ENCODE results near the gene NT5C3A. TPM values are rescaled to one million over a fixed set of nuclear protein-coding genes. Genes with fewer than 3 reads are reported as not detected.
"Not testable (repeated sequence)": the region's sequence is repeated elsewhere in the genome, so short reads cannot be mapped to it uniquely, and the experiment has no call there.

NT5C3A gene
- total RNA-seq, 1 experiment from 2014 or later, result 34.2 TPM

GRCh38 chr7:32966489-32967267 is 95.9 kb downstream of the NT5C3A start:
- not testable (repeated sequence) for H3K27me3 ChIP-seq, DNase-seq, H3K9me3 ChIP-seq, H3K4me3 ChIP-seq, H3K36me3 ChIP-seq

GRCh38 chr7:32964461-32965159 is 98.0 kb downstream of the NT5C3A start:
- H3K27me3 ChIP-seq, DNase-seq, H3K4me3 ChIP-seq, H3K9me3 ChIP-seq, H3K36me3 ChIP-seq: not testable (repeated sequence)

Other genes starting within 250 kb of the NT5C3A start
- gene KBTBD2, start 171.0 kb downstream of the NT5C3A start, total RNA-seq (2014; rRNA removed; shearing (Covaris generic); ENCODE audit: low replicate concordance), result 23.4 and 34.0 TPM in 2 replicates
- gene FKBP9, start 105.3 kb downstream of the NT5C3A start, total RNA-seq (2014; rRNA removed; shearing (Covaris generic); ENCODE audit: low replicate concordance), result 170 TPM in 2 replicates
- gene RP9, start 46.6 kb upstream of the NT5C3A start, total RNA-seq (2014; rRNA removed; shearing (Covaris generic); ENCODE audit: low replicate concordance), result 19.2 and 23.3 TPM in 2 replicates
- gene BBS9, start 66.8 kb upstream of the NT5C3A start, total RNA-seq (2014; rRNA removed; shearing (Covaris generic); ENCODE audit: low replicate concordance), result 25.7 and 31.4 TPM in 2 replicates

Data from MG63 (cell line).